OCI-LY1 (cell line): ENCODE measurements around the gene SHROOM4.

Experiments
- EZH2 ChIP-seq: fragments of 200-600 bp; sonication (generic), shearing (Covaris generic); IDR thresholded peaks from 2 replicates; pipeline ENCODE4 v1.8.0; 2017; ENCODE audit warnings: borderline replicate concordance, mixed run types, mild to moderate bottlenecking, antibody characterized with exemption, low read length, moderate library complexity, mixed read lengths
- TF ChIP-seq, protein P1 (sequence below): fragments of 200-600 bp; sonication (generic), shearing (Covaris generic); IDR thresholded peaks from 2 replicates; pipeline ENCODE4 v1.5.1; 2017; ENCODE audit warnings: mild to moderate bottlenecking, antibody characterized with exemption, low read length, moderate library complexity, mixed read lengths

DNA sequence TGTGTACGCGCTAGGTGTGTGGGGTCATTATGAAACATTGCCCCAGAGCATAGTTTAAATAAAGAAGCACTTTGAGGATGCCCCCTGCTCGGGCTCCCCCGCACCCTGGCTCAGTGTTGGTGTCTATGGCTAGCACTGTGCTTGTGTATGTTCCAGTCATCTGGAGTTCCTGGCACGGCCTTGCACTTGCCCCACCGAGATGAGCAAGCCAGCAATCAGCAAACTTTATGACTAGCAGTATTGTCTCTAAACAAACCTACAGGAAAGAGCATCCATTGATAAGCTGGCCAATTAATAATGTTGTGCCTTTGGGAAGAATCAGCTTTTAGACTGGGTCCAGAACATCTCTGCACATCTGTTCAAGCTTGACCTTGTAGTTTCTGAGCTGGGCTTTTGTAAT, 707 bp upstream of the SHROOM4 start:
- no peak for TF ChIP-seq EZH2
- TF ChIP-seq, protein P1, sequence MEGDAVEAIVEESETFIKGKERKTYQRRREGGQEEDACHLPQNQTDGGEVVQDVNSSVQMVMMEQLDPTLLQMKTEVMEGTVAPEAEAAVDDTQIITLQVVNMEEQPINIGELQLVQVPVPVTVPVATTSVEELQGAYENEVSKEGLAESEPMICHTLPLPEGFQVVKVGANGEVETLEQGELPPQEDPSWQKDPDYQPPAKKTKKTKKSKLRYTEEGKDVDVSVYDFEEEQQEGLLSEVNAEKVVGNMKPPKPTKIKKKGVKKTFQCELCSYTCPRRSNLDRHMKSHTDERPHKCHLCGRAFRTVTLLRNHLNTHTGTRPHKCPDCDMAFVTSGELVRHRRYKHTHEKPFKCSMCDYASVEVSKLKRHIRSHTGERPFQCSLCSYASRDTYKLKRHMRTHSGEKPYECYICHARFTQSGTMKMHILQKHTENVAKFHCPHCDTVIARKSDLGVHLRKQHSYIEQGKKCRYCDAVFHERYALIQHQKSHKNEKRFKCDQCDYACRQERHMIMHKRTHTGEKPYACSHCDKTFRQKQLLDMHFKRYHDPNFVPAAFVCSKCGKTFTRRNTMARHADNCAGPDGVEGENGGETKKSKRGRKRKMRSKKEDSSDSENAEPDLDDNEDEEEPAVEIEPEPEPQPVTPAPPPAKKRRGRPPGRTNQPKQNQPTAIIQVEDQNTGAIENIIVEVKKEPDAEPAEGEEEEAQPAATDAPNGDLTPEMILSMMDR, result no peak
